ENCODE results near the gene GFM2.
"Not testable (repeated sequence)": the region's sequence is repeated elsewhere in the genome, so short reads cannot be mapped to it uniquely, and the experiment has no call there.

The GFM2 gene

GRCh38 chr5:74717596-74717995, 49.3 kb downstream of the GFM2 start:
- DNase-seq (ENCODE audit: low spot score): no peak

GRCh38 chr5:74693191-74693590, 73.7 kb downstream of the GFM2 start:
- DNase-seq (ENCODE audit: low spot score): no peak

- no peak for DNase-seq (ENCODE audit: low spot score)
Observed at GRCh38 chr5:74686962-74687751, 79.8 kb downstream of the GFM2 start.

- peak; percentile 52 for DNase-seq (ENCODE audit: low spot score)
Observed at GRCh38 chr5:74685979-74686631, 80.8 kb downstream of the GFM2 start.

- peak; percentile 73 for DNase-seq (ENCODE audit: low spot score)
Observed at GRCh38 chr5:74684900-74685851, 81.7 kb downstream of the GFM2 start, which contains the start of gene HEXB. Gene HEXB (plus strand): TSS chr5:74685233. CDS start chr5:74685261, 28 bp downstream.

GRCh38 chr5:74679966-74680365, 87.0 kb downstream of the GFM2 start:
- DNase-seq (ENCODE audit: low spot score): no peak

GRCh38 chr5:74679300-74679699, 87.6 kb downstream of the GFM2 start:
- DNase-seq (ENCODE audit: low spot score): not testable (repeated sequence)

GRCh38 chr5:74678123-74678522, 88.8 kb downstream of the GFM2 start:
- not testable (repeated sequence) for DNase-seq (ENCODE audit: low spot score)

GRCh38 chr5:74676466-74676865, 90.5 kb downstream of the GFM2 start:
- not testable (repeated sequence) for DNase-seq (ENCODE audit: low spot score)

GRCh38 chr5:74673011-74673790, 93.7 kb downstream of the GFM2 start:
- peak; percentile 46 for DNase-seq (ENCODE audit: low spot score)

GRCh38 chr5:74672215-74672877, 94.6 kb downstream of the GFM2 start:
- DNase-seq (ENCODE audit: low spot score): no peak

Measured in NAMALWA (cell line).